Body of pancreas (tissue), 4 donors: ENCODE data around the gene NUDT7. TPM values are rescaled to one million over a fixed set of nuclear protein-coding genes. Genes with fewer than 3 reads are reported as not detected.

Experiments used
- ATAC-seq: fragments of 150-250 bp; one replicate; pipeline ENCODE4 v1.9.1; 2016
- DNase-seq, 4 donors: peaks; one replicate each; pipeline ENCODE4 v3.0.0-alpha.2; 2019
- H3K27ac ChIP-seq, 4 donors: fragments of 200-600 bp; sonication (generic); 1 replicate in 3 of 4; 2 replicates in 1 of 4; pipeline versions ENCODE4 v1.5.1 to v1.6.1; 2016 to 2019; ENCODE audit warnings: mild to moderate bottlenecking in 1 of 4, mixed read lengths in 1 of 4, moderate library complexity in 1 of 4
- H3K27me3 ChIP-seq, 2 donors: fragments of 200-600 bp; sonication (generic); one replicate each; pipeline ENCODE4 v1.6.0; 2016; ENCODE audit warnings: mild to moderate bottlenecking in 1 of 2
- H3K36me3 ChIP-seq, 2 donors: fragments of 200-600 bp; sonication (generic); replicated peaks in 1 of 2; 2 replicates each; pipeline ENCODE4 v1.5.1; 2016; ENCODE audit warnings: low read depth in 2 of 2; ENCODE audit not compliant: insufficient read depth in 1 of 2
- H3K4me1 ChIP-seq: fragments of 200-600 bp; sonication (generic); one replicate; pipeline ENCODE4 v1.6.0; 2016
- H3K4me3 ChIP-seq, 2 donors: fragments of 200-600 bp; sonication (generic); 1 replicate in 1 of 2; 2 replicates in 1 of 2; pipeline ENCODE4 v1.5.1; 2016 to 2019
- H3K9me3 ChIP-seq, 3 donors: fragments of 200-600 bp; sonication (generic); 1 replicate in 2 of 3; 2 replicates in 1 of 3; pipeline ENCODE4 v1.5.1; 2016
- POLR2A ChIP-seq, 3 donors: fragments of 450-650 bp; IDR thresholded peaks; one replicate each; pipeline ENCODE4 v1.6.1; 2016; ENCODE audit warnings: antibody characterized with exemption in 3 of 3, mild to moderate bottlenecking in 2 of 3
- WGBS, 2 donors: methylation state at CpG; one replicate each; pipeline ENCODE4 v1.1.5; 2017; 5-methylcytosine and 5-hydroxymethylcytosine counted together
- intact Hi-C: fragments of 100-400 bp; cut with DNase I; formaldehyde crosslinking; loops from one replicate; pipeline ENCODE4 v1.15.1; 2023
- total RNA-seq, 2 donors: library from RNA; depleted of rRNA; stranded (reverse); fragments of >200 nt; gene quantifications; one replicate each; pipeline ENCODE4 v1.1.0, GENCODE V29; 2016
- TF ChIP-seq, protein P1 (sequence below), 7 experiments: fragments of 450-650 bp in 4 of 7; fragments of 200-600 bp in 3 of 7; sonication (generic) in 3 of 7; IDR thresholded peaks; one replicate each; pipeline ENCODE4 v1.5.1; 2016 to 2019; ENCODE audit warnings: antibody characterized with exemption in 7 of 7

The NUDT7 gene
- total RNA-seq, 2 donors from 2014 or later, result 5.2 to 9.2 TPM

- TF ChIP-seq, protein P1, sequence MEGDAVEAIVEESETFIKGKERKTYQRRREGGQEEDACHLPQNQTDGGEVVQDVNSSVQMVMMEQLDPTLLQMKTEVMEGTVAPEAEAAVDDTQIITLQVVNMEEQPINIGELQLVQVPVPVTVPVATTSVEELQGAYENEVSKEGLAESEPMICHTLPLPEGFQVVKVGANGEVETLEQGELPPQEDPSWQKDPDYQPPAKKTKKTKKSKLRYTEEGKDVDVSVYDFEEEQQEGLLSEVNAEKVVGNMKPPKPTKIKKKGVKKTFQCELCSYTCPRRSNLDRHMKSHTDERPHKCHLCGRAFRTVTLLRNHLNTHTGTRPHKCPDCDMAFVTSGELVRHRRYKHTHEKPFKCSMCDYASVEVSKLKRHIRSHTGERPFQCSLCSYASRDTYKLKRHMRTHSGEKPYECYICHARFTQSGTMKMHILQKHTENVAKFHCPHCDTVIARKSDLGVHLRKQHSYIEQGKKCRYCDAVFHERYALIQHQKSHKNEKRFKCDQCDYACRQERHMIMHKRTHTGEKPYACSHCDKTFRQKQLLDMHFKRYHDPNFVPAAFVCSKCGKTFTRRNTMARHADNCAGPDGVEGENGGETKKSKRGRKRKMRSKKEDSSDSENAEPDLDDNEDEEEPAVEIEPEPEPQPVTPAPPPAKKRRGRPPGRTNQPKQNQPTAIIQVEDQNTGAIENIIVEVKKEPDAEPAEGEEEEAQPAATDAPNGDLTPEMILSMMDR (IDR thresholded peaks at IDR 0.05), result peak in 4 of 7 experiments; percentile 7 to 43 (median 22)
- no peak for TF ChIP-seq POLR2A (IDR thresholded peaks at IDR 0.05)
- DNase-seq (no peak), ATAC-seq (no peak)
- H3K4me1 ChIP-seq, result no peaks in the 10 kb centered on the region
- H3K27ac ChIP-seq, result no peak overlapping the region
- intact Hi-C loops, result no loop called here
- no peaks in the 10 kb centered on the region for H3K9me3 ChIP-seq
- H3K36me3 ChIP-seq, result no peaks in the 10 kb centered on the region
- H3K27me3 ChIP-seq, result no peaks in the 10 kb centered on the region
- H3K4me3 ChIP-seq, result no peak overlapping the region
- 9 to 10% methylated on average over 2 of the region's 2 CpGs for WGBS, 2 donors
Measured at GRCh38 chr16:77782694-77783093, 60.4 kb downstream of the NUDT7 start.

- no peak for ATAC-seq
Measured at GRCh38 chr16:77784441-77785372, 62.4 kb downstream of the NUDT7 start.

GRCh38 chr16:77785373-77785764 lies 63.1 kb downstream of the NUDT7 start:
- TF ChIP-seq, protein P1 (IDR thresholded peaks at IDR 0.05), result no peak
- no peak for TF ChIP-seq POLR2A (IDR thresholded peaks at IDR 0.05)
- Histone ChIP-seq H3K27ac (no peak overlapping the region), H3K27me3 (peaks cover 0 to 16% of the 10 kb centered on the region in 2 donors), H3K36me3 (no peaks in the 10 kb centered on the region), H3K4me1 (peaks cover 17% of the 10 kb centered on the region), H3K4me3 (no peak overlapping the region), H3K9me3 (no peaks in the 10 kb centered on the region)
- 49 to 66% methylated on average over 2 of the region's 2 CpGs for WGBS, 2 donors
- DNase-seq (no peak), ATAC-seq (no peak)
- intact Hi-C loops, result no loop called here

More at GRCh38 chr16:77784441-77785372, 62.4 kb downstream of the NUDT7 start:
- intact Hi-C loops, result no loop called here
- WGBS, 2 donors, result 58 to 81% methylated on average over 6 to 26 of the region's 38 CpGs
- no peaks in the 10 kb centered on the region for H3K9me3 ChIP-seq
- H3K27me3 ChIP-seq, result peaks cover 0 to 13% of the 10 kb centered on the region in 2 donors
- no peak overlapping the region for H3K4me3 ChIP-seq
- no peak for TF ChIP-seq POLR2A (IDR thresholded peaks at IDR 0.05)
- TF ChIP-seq, protein P1 (IDR thresholded peaks at IDR 0.05), result peak in 1 of 7 experiments; percentile 14
- H3K4me1 ChIP-seq, result peaks cover 17% of the 10 kb centered on the region
- H3K36me3 ChIP-seq, result no peaks in the 10 kb centered on the region
- no peak for DNase-seq
- H3K27ac ChIP-seq, result no peak overlapping the region

DNA sequence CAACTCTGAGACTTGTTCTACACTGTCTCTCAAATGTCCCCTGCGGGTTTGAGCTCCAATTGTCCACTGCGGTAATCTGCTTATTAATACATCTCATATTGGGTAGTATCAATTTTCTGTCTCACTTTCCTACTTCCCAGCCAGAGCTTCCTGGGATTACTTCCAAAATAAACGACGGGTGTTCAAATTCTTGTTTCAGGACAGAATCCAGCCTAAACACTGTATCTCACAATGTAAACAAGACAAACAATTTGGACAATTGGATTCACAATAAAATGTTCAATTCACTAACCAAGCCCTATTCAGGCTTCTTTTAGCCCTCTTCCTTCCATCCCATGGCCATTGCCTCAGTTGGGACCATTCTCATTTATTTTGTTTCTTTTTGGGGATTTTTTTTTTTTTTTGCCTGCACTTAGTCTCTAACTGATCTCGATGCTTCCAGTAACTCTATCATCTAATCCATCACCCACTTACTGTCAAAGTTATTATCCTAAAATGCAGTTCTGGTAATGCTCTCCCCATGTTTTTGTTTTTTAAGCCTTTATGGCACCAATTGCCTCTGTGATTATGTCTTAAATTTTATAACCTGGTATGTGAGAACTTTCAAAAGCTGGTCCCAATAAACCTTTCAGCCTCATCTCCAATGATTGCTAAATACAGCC lies 64.0 kb downstream of the NUDT7 start:
- intact Hi-C loops, result no loop called here
- peaks cover 0 to 16% of the 10 kb centered on the region in 2 donors for H3K27me3 ChIP-seq
- 34 to 42% methylated on average over 5 of the region's 5 CpGs for WGBS, 2 donors

More for the DNA sequence above, 64.0 kb downstream of the NUDT7 start:
- Histone ChIP-seq H3K27ac (no peak overlapping the region), H3K4me3 (no peak overlapping the region), H3K36me3 (no peaks in the 10 kb centered on the region), H3K4me1 (peaks cover 17% of the 10 kb centered on the region), H3K9me3 (no peaks in the 10 kb centered on the region)
- ATAC-seq (no peak), DNase-seq (no peak)
- TF ChIP-seq, protein P1 (IDR thresholded peaks at IDR 0.05), result no peak
- TF ChIP-seq POLR2A (IDR thresholded peaks at IDR 0.05), result no peak
